Activated CD8-positive, alpha-beta T cell treated with anti-CD3 and anti-CD28 coated beads, Interleukin-2, amount 10 ng/mL, durations not matched to agents 7 days and 5 days (primary cell): ENCODE data around the gene SPSB1. TPM values are rescaled to one million over a fixed set of nuclear protein-coding genes. Genes with fewer than 3 reads are reported as not detected.

ENCODE experiments used
- ATAC-seq: fragments of 150-1000 bp; cut with Tn5 transposase; one replicate; pipeline ENCODE4 v1.10.0; 2021; ENCODE audit warnings: moderate library complexity
- CTCF ChIA-PET: fragments of 350-600 bp; sonication (Branson Sonifier 250); formaldehyde crosslinking; loops from one replicate; lab custom pipeline; 2021; ENCODE audit warnings: antibody characterized with exemption; lab: Charles Lee
- POLR2A ChIA-PET: fragments of 350-600 bp; sonication (Branson Sonifier 250); formaldehyde crosslinking; loops from one replicate; lab custom pipeline; 2021; ENCODE audit warnings: antibody characterized with exemption; lab: Charles Lee
- DNase-seq: peaks from one replicate; pipeline ENCODE4 v3.0.0-alpha.2; 2020
- H3K27ac Mint-ChIP-seq: one replicate; pipeline ENCODE4 v1.8.0; 2021; ENCODE audit warnings: mild to moderate bottlenecking, mixed read lengths
- H3K27me3 Mint-ChIP-seq: one replicate; pipeline ENCODE4 v1.8.0; 2021; ENCODE audit warnings: low read depth, mixed read lengths
- H3K36me3 Mint-ChIP-seq: one replicate; pipeline ENCODE4 v1.8.0; 2021; ENCODE audit warnings: low read depth, mixed read lengths
- H3K4me1 Mint-ChIP-seq: one replicate; pipeline ENCODE4 v1.8.0; 2021; ENCODE audit warnings: low read depth, mixed read lengths
- H3K4me3 Mint-ChIP-seq: one replicate; pipeline ENCODE4 v1.8.0; 2021; ENCODE audit warnings: mild to moderate bottlenecking, mixed read lengths
- H3K9me3 Mint-ChIP-seq: one replicate; pipeline ENCODE4 v1.8.0; 2022; ENCODE audit warnings: mixed read lengths; ENCODE audit not compliant: insufficient read depth
- total RNA-seq, 2 experiments: library from RNA; stranded (reverse); gene quantifications; one replicate each; pipeline ENCODE4 v1.2.3, GENCODE V29; 2021

The SPSB1 gene
- total RNA-seq, 2 experiments from 2014 or later, result 1.1 TPM

- ChIA-PET POLR2A (no interaction called here), CTCF (interaction anchor here (0.9 to 1.8 kb wide), 5 partner anchors 8 to 210 kb away, joined by 4 to 7 read pairs (median 5); no protein-coding TSS in a partner anchor)
- Mint-ChIP-seq H3K9me3 (peaks cover 11% of the 10 kb centered on the region), H3K4me1 (peaks cover 60% of the 10 kb centered on the region), H3K27me3 (peaks cover 9% of the 10 kb centered on the region), H3K27ac (no peak overlapping the region), H3K4me3 (no peak overlapping the region), H3K36me3 (peaks cover 11% of the 10 kb centered on the region)
- no peak for DNase-seq
- ATAC-seq, result no peak
These were observed 11.4 kb upstream of the SPSB1 start for GRCh38 chr1:9281071-9281827.

- ATAC-seq, result no peak
These were observed 10.6 kb upstream of the SPSB1 start for GRCh38 chr1:9281908-9282695.

GRCh38 chr1:9282696-9282955, 10.1 kb upstream of the SPSB1 start:
- Mint-ChIP-seq H3K27me3 (peaks cover 9% of the 10 kb centered on the region), H3K9me3 (peaks cover 11% of the 10 kb centered on the region), H3K27ac (peak overlapping the region; percentile 77), H3K4me1 (peaks cover 65% of the 10 kb centered on the region), H3K36me3 (peaks cover 15% of the 10 kb centered on the region), H3K4me3 (no peak overlapping the region)
- ChIA-PET CTCF (interaction anchor here (1.8 to 2.6 kb wide), 3 partner anchors 15 to 208 kb away, joined by 5 to 16 read pairs (median 11); no protein-coding TSS in a partner anchor), POLR2A (interaction anchor here (0.6 kb wide), 2 partner anchors 154 to 312 kb away, joined by 3 to 4 read pairs; no protein-coding TSS in a partner anchor)
- DNase-seq (no peak), ATAC-seq (no peak)

More at GRCh38 chr1:9281908-9282695, 10.6 kb upstream of the SPSB1 start:
- Mint-ChIP-seq H3K36me3 (peaks cover 15% of the 10 kb centered on the region), H3K4me3 (no peak overlapping the region), H3K4me1 (peaks cover 65% of the 10 kb centered on the region), H3K27me3 (peaks cover 9% of the 10 kb centered on the region), H3K27ac (peak overlapping the region; percentile 77), H3K9me3 (peaks cover 11% of the 10 kb centered on the region)
- DNase-seq, result no peak
- CTCF ChIA-PET, result interaction anchor here (0.9 to 2.0 kb wide), 5 partner anchors 13 to 209 kb away, joined by 4 to 11 read pairs (median 6); no protein-coding TSS in a partner anchor
- POLR2A ChIA-PET, result interaction anchor here (0.6 kb wide), 1 partner anchor 311 kb away, joined by 4 read pairs; no protein-coding TSS in a partner anchor

GRCh38 chr1:9284061-9284460, 8.6 kb upstream of the SPSB1 start:
- peaks cover 23% of the 10 kb centered on the region for H3K9me3 Mint-ChIP-seq
- ATAC-seq (no peak), DNase-seq (peak; percentile 45)
- H3K36me3 Mint-ChIP-seq, result peaks cover 17% of the 10 kb centered on the region
- peaks cover 9% of the 10 kb centered on the region for H3K27me3 Mint-ChIP-seq
- ChIA-PET POLR2A (interaction anchor here (0.6 to 1.2 kb wide), 2 partner anchors 210 to 344 kb away, joined by 3 to 4 read pairs; no protein-coding TSS in a partner anchor), CTCF (interaction anchor here (0.8 to 2.6 kb wide), 5 partner anchors 16 to 289 kb away, joined by 3 to 16 read pairs (median 4); no protein-coding TSS in a partner anchor)
- H3K4me3 Mint-ChIP-seq, result peak overlapping the region; percentile 38
- peaks cover 60% of the 10 kb centered on the region for H3K4me1 Mint-ChIP-seq
- peak overlapping the region; percentile 77 for H3K27ac Mint-ChIP-seq

- Mint-ChIP-seq H3K27me3 (peaks cover 2% of the 10 kb centered on the region), H3K4me3 (no peak overlapping the region), H3K4me1 (peaks cover 38% of the 10 kb centered on the region), H3K9me3 (peaks cover 25% of the 10 kb centered on the region), H3K36me3 (peaks cover 17% of the 10 kb centered on the region), H3K27ac (no peak overlapping the region)
- ChIA-PET CTCF (interaction anchor here (1.7 kb wide), 1 partner anchor 169 kb away, joined by 6 read pairs; no protein-coding TSS in a partner anchor), POLR2A (no interaction called here)
- DNase-seq (no peak), ATAC-seq (no peak)
These were observed 6.1 kb upstream of the SPSB1 start for GRCh38 chr1:9286556-9286955.

GRCh38 chr1:9289090-9289534, 3.6 kb upstream of the SPSB1 start:
- Mint-ChIP-seq H3K4me3 (no peak overlapping the region), H3K36me3 (peaks cover 15% of the 10 kb centered on the region), H3K27ac (no peak overlapping the region), H3K27me3 (peaks cover 5% of the 10 kb centered on the region), H3K9me3 (peaks cover 22% of the 10 kb centered on the region), H3K4me1 (peaks cover 19% of the 10 kb centered on the region)
- ChIA-PET CTCF (interaction anchor here (0.7 to 4.2 kb wide), 21 partner anchors 8 to 285 kb away, joined by 3 to 89 read pairs (median 5); no protein-coding TSS in a partner anchor), POLR2A (no interaction called here)
- DNase-seq (peak; percentile 88), ATAC-seq (no peak)

- POLR2A ChIA-PET, result no interaction called here
These were observed 2.8 kb upstream of the SPSB1 start for GRCh38 chr1:9289711-9290485.

GRCh38 chr1:9291914-9292360, 757 bp upstream of the SPSB1 start:
- DNase-seq (no peak), ATAC-seq (no peak)
- Mint-ChIP-seq H3K4me3 (peak overlapping the region; percentile 51), H3K36me3 (peaks cover 2% of the 10 kb centered on the region), H3K4me1 (no peaks in the 10 kb centered on the region), H3K27ac (no peak overlapping the region), H3K27me3 (peaks cover 11% of the 10 kb centered on the region), H3K9me3 (peaks cover 14% of the 10 kb centered on the region)
- POLR2A ChIA-PET, result interaction anchor here (1.0 kb wide), 1 partner anchor 16 kb away, joined by 3 read pairs; no protein-coding TSS in a partner anchor
- CTCF ChIA-PET, result interaction anchor here (0.9 to 4.0 kb wide), 3 partner anchors 25 to 199 kb away, joined by 4 to 89 read pairs (median 7); no protein-coding TSS in a partner anchor

More at GRCh38 chr1:9289711-9290485, 2.8 kb upstream of the SPSB1 start:
- ATAC-seq, result no peak
- Mint-ChIP-seq H3K9me3 (peaks cover 14% of the 10 kb centered on the region), H3K27ac (no peak overlapping the region), H3K36me3 (peaks cover 11% of the 10 kb centered on the region), H3K27me3 (peaks cover 7% of the 10 kb centered on the region), H3K4me3 (no peak overlapping the region), H3K4me1 (peaks cover 12% of the 10 kb centered on the region)
- DNase-seq, result no peak
- CTCF ChIA-PET, result interaction anchor here (1.0 to 4.2 kb wide), 20 partner anchors 8 to 284 kb away, joined by 3 to 89 read pairs (median 5); partner anchors contain the start of gene SLC25A33

GRCh38 chr1:9293241-9293532, 493 bp downstream of the SPSB1 start:
- DNase-seq, result no peak
- Mint-ChIP-seq H3K36me3 (peaks cover 2% of the 10 kb centered on the region), H3K9me3 (peaks cover 10% of the 10 kb centered on the region), H3K4me1 (no peaks in the 10 kb centered on the region), H3K27ac (no peak overlapping the region), H3K4me3 (no peak overlapping the region), H3K27me3 (peaks cover 11% of the 10 kb centered on the region)
- no peak for ATAC-seq
- ChIA-PET POLR2A (no interaction called here), CTCF (no interaction called here)

GRCh38 chr1:9293533-9294404, 1.1 kb downstream of the SPSB1 start:
- no peaks in the 10 kb centered on the region for H3K4me1 Mint-ChIP-seq
- ChIA-PET CTCF (no interaction called here), POLR2A (no interaction called here)
- H3K27me3 Mint-ChIP-seq, result peaks cover 11% of the 10 kb centered on the region
- ATAC-seq, result peak; percentile 50
- no peak overlapping the region for H3K4me3 Mint-ChIP-seq
- DNase-seq, result peak; percentile 44
- peaks cover 2% of the 10 kb centered on the region for H3K36me3 Mint-ChIP-seq
- H3K27ac Mint-ChIP-seq, result no peak overlapping the region
- H3K9me3 Mint-ChIP-seq, result peaks cover 4% of the 10 kb centered on the region
